Parathyroid adenoma (tissue), 2 donors: ENCODE measurements around the gene EVA1C.
"Not testable (repeated sequence)": the region's sequence is repeated elsewhere in the genome, so short reads cannot be mapped to it uniquely, and the experiment has no call there.

ENCODE experiments used
- H2AFZ ChIP-seq: fragments of 300-600 bp; sonication (generic); one replicate; pipeline ENCODE4 v1.7.0; 2017; ENCODE audit warnings: antibody characterized with exemption, mild to moderate bottlenecking
- H3K27ac ChIP-seq: fragments of 300-600 bp; sonication (generic); one replicate; pipeline ENCODE4 v1.7.0; 2017
- H3K27me3 ChIP-seq: fragments of 300-600 bp; sonication (generic); one replicate; pipeline ENCODE4 v1.7.0; 2017; ENCODE audit warnings: low read length; ENCODE audit not compliant: control insufficient read depth, insufficient read depth
- H3K36me3 ChIP-seq: fragments of 300-600 bp; sonication (generic); one replicate; pipeline ENCODE4 v1.7.0; 2017; ENCODE audit warnings: low read length; ENCODE audit not compliant: control insufficient read depth, insufficient read depth
- H3K4me1 ChIP-seq: fragments of 300-600 bp; sonication (generic); one replicate; pipeline ENCODE4 v1.7.0; 2017; ENCODE audit warnings: control low read depth
- H3K4me2 ChIP-seq: fragments of 300-600 bp; sonication (generic); one replicate; pipeline ENCODE4 v1.7.0; 2017; ENCODE audit warnings: low read length
- H3K4me3 ChIP-seq: fragments of 300-600 bp; sonication (generic); one replicate; pipeline ENCODE4 v1.7.0; 2017; ENCODE audit warnings: low read depth, low read length
- H3K79me2 ChIP-seq: fragments of 300-600 bp; sonication (generic); one replicate; pipeline ENCODE4 v1.7.0; 2017; ENCODE audit warnings: control low read depth
- H3K9ac ChIP-seq: fragments of 300-600 bp; sonication (generic); one replicate; pipeline ENCODE4 v1.7.0; 2017; ENCODE audit warnings: mild to moderate bottlenecking
- H3K9me3 ChIP-seq: fragments of 300-600 bp; sonication (generic); one replicate; pipeline ENCODE4 v1.7.0; 2017; ENCODE audit warnings: low read length; ENCODE audit not compliant: control insufficient read depth
- TF ChIP-seq, protein P1 (sequence below): fragments of 300-600 bp; sonication (generic); IDR thresholded peaks from one replicate; pipeline ENCODE4 v1.7.0; 2017; ENCODE audit warnings: antibody characterized with exemption, mild to moderate bottlenecking
- donor health status: primary hyperparathyroidism.

The EVA1C gene

DNA sequence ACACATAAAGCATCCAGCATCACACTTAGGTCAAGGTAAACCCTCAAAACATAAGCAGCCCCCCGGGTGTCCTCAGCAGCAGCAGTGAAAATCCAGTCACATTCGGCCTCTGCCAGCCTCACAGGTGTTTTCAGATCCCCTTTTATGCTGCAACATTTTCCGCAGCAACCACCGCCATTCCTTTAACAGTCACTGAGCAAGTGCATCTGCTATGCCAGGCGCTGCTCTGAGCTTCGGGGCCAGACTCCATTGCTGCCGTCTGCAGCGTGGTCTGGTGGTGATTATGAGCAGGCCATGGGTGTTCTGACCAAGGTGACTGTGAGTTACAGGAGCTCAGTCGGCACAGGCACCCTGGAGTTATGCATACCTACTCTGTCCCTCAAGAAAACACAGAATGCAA lies 24.2 kb upstream of the EVA1C start:
- peaks cover 17% of the 10 kb centered on the region for H3K4me1 ChIP-seq
- no peaks in the 10 kb centered on the region for H3K27me3 ChIP-seq
- H3K4me3 ChIP-seq = no peak overlapping the region
- no peak overlapping the region for H2AFZ ChIP-seq
- H3K9me3 ChIP-seq = no peaks in the 10 kb centered on the region
- H3K36me3 ChIP-seq = no peaks in the 10 kb centered on the region
- H3K27ac ChIP-seq = no peak overlapping the region
- peaks cover 32% of the 10 kb centered on the region for H3K79me2 ChIP-seq
- no peak overlapping the region for H3K4me2 ChIP-seq
- TF ChIP-seq, protein P1, sequence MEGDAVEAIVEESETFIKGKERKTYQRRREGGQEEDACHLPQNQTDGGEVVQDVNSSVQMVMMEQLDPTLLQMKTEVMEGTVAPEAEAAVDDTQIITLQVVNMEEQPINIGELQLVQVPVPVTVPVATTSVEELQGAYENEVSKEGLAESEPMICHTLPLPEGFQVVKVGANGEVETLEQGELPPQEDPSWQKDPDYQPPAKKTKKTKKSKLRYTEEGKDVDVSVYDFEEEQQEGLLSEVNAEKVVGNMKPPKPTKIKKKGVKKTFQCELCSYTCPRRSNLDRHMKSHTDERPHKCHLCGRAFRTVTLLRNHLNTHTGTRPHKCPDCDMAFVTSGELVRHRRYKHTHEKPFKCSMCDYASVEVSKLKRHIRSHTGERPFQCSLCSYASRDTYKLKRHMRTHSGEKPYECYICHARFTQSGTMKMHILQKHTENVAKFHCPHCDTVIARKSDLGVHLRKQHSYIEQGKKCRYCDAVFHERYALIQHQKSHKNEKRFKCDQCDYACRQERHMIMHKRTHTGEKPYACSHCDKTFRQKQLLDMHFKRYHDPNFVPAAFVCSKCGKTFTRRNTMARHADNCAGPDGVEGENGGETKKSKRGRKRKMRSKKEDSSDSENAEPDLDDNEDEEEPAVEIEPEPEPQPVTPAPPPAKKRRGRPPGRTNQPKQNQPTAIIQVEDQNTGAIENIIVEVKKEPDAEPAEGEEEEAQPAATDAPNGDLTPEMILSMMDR = no peak
- no peak overlapping the region for H3K9ac ChIP-seq

DNA sequence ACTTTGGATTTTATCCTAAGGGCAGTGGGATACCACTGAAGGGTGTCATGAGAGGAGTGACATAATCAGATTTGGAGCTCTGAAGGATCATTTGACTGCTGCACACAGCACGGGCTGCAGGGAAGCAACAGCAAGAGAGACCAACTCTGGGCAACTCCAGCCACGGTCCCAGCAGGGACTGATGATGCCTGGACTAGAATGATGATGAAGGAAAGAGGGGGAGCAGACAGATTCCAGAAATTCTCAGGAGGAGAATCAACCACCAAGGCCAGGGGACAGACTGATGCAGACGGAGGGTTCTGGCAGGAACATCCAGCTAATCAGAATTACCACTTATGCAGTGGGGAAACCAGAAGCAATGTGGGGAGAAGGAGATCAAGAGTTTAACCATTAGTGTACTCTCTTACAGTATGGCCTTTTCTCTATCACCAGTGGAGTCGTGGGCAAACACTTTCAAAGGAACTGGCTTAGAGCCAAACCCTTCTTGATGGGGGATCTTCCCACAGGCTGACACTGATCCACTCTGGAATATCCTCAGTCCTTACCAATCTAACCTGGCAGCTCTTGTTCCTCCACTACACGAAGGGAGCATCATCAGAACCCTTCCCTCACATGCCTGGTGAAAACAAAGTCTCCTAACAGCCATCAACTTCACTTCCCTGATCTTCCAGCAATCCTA lies 23.0 kb upstream of the EVA1C start:
- H3K4me3 ChIP-seq = no peak overlapping the region
- H3K9ac ChIP-seq = no peak overlapping the region
- H3K36me3 ChIP-seq = no peaks in the 10 kb centered on the region
- no peak overlapping the region for H3K27ac ChIP-seq
- TF ChIP-seq, protein P1 = no peak
- H3K79me2 ChIP-seq = peaks cover 32% of the 10 kb centered on the region
- H3K9me3 ChIP-seq = no peaks in the 10 kb centered on the region
- H3K4me2 ChIP-seq = no peak overlapping the region
- H3K27me3 ChIP-seq = no peaks in the 10 kb centered on the region
- H2AFZ ChIP-seq = no peak overlapping the region
- H3K4me1 ChIP-seq = peaks cover 23% of the 10 kb centered on the region

DNA sequence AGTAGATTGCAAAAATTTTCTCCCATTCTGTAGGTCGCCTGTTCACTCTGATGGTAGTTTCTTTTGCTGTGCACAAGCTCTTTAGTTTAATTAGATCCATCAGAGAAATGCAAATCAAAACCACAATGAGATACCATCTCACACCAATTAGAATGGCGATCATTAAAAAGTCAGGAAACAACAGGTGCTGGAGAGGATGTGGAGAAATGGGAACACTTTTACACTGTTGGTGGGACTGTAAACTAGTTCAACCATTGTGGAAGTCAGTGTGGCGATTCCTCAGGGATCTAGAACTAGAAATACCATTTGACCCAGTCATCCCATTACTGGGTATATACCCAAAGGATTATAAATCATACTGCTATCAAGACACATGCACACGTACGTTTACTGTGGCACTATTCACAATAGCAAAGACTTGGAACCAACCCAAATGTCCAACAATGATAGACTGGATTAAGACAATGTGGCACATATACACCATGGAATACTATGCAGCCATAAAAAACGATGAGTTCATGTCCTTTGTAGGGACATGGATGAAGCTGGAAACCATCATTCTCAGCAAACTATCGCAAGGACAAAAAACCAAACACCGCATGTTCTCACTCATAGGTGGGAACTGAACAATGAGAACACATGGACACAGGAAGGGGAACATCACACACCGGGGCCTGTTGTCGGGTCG lies 21.8 kb upstream of the EVA1C start:
- not testable (repeated sequence) for H3K27ac ChIP-seq, H3K27me3 ChIP-seq, H3K4me2 ChIP-seq, H3K36me3 ChIP-seq, H3K9ac ChIP-seq, H3K9me3 ChIP-seq, H2AFZ ChIP-seq, H3K4me3 ChIP-seq
- Histone ChIP-seq H3K4me1 (peaks cover 23% of the 10 kb centered on the region), H3K79me2 (peaks cover 32% of the 10 kb centered on the region)

DNA sequence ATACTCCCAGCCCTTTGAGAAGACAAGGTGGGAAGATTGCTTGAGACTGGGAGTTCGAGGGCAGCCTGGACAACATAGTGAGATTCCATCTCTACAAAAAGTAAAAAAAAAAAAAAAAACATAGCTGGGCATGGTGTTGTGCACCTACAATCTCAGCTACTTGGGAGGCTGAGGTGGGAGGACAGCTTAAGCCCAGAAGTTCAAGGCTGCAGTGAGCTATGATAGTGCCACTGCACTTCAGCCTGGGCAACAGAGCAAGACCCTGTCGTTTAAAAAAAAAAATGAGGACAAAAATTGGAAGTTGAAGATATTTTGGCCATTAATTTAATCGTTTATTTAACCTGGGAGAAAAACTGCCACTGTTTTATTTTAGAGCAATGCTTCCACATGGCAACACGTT lies 20.8 kb upstream of the EVA1C start:
- TF ChIP-seq, protein P1 = no peak
- H3K9ac ChIP-seq = no peak overlapping the region
- H2AFZ ChIP-seq = no peak overlapping the region
- no peaks in the 10 kb centered on the region for H3K27me3 ChIP-seq
- peaks cover 32% of the 10 kb centered on the region for H3K79me2 ChIP-seq
- peak overlapping the region; percentile 100 for H3K4me2 ChIP-seq
- H3K9me3 ChIP-seq = no peaks in the 10 kb centered on the region
- H3K4me1 ChIP-seq = peaks cover 14% of the 10 kb centered on the region
- H3K27ac ChIP-seq = no peak overlapping the region
- H3K36me3 ChIP-seq = no peaks in the 10 kb centered on the region
- H3K4me3 ChIP-seq = peak overlapping the region; percentile 96

DNA sequence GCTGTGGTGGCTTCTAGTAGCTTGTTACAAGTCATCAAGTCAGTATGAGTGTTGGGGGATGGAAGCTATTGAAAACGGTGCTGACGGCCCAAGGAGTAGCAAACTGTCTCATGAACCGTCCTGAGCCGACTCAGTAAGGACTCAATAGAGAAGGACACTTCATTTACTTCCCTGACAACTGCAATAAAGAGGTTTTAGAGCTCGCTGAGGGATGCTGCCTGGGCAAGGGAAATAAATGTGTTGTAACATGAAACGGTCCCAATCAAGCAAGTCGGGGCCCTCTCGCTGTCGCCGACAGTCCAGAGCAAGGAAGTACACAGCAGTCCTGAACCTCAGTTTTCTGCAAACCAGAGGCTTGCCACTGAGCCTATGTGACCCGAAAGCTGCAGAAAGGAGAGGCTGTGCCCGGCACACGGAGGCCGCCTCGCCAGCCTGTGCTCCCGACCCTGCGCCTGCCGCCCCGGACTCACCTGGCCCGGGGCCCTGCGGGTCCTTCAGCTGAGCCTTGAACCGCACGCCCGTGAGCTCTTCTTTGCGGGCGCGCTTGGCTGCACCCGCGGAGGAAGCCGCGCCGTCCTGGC lies 20.1 kb upstream of the EVA1C start:
- peak overlapping the region; percentile 100 for H3K4me2 ChIP-seq
- peak overlapping the region; percentile 98 for H3K27ac ChIP-seq
- peaks cover 14% of the 10 kb centered on the region for H3K4me1 ChIP-seq
- TF ChIP-seq, protein P1 = no peak
- H2AFZ ChIP-seq = peak overlapping the region; percentile 68
- no peaks in the 10 kb centered on the region for H3K27me3 ChIP-seq
- H3K9ac ChIP-seq = no peak overlapping the region
- peak overlapping the region; percentile 96 for H3K4me3 ChIP-seq
- H3K36me3 ChIP-seq = no peaks in the 10 kb centered on the region
- H3K9me3 ChIP-seq = no peaks in the 10 kb centered on the region
- peaks cover 30% of the 10 kb centered on the region for H3K79me2 ChIP-seq
